Type B pancreatic cell (in vitro differentiated cells): ENCODE results near the gene NFYC. TPM values are rescaled to one million over a fixed set of nuclear protein-coding genes. Genes with fewer than 3 reads are reported as not detected.

Source experiments
- DNase-seq: peaks from one replicate; pipeline ENCODE4 v3.0.0; 2021; ENCODE audit warnings: mixed read lengths; ENCODE audit not compliant: unreplicated experiment; ENCODE audit errors: extremely low spot score
- H3K27ac Mint-ChIP-seq: 2 replicates; pipeline ENCODE4 v1.8.0; 2021; ENCODE audit warnings: mild to moderate bottlenecking, mixed read lengths
- H3K27me3 Mint-ChIP-seq: 2 replicates; pipeline ENCODE4 v1.8.0; 2021; ENCODE audit warnings: mixed read lengths
- H3K36me3 Mint-ChIP-seq: 2 replicates; pipeline ENCODE4 v1.8.0; 2021; ENCODE audit warnings: mixed read lengths
- H3K4me1 Mint-ChIP-seq: one replicate; pipeline ENCODE4 v1.8.0; 2021; ENCODE audit warnings: mixed read lengths; ENCODE audit not compliant: unreplicated experiment
- H3K4me3 Mint-ChIP-seq: 2 replicates; pipeline ENCODE4 v1.8.0; 2021; ENCODE audit warnings: mild to moderate bottlenecking, mixed read lengths
- H3K9me3 Mint-ChIP-seq: 2 replicates; pipeline ENCODE4 v1.8.0; 2021; ENCODE audit warnings: mixed read lengths
- CTCF ChIP-seq: fragments of 200-600 bp; sonication (generic); conservative IDR thresholded peaks from 2 replicates; pipeline ENCODE4 v1.5.0; 2021; ENCODE audit warnings: antibody characterized with exemption, mild to moderate bottlenecking
- total RNA-seq: library from RNA; stranded (reverse); gene quantifications from 2 replicates; pipeline ENCODE4 v1.2.1, GENCODE V29; 2021; ENCODE audit warnings: low replicate concordance

NFYC gene
- total RNA-seq, 1 donor from 2014 or later: 71.3 TPM

- TF ChIP-seq CTCF: no peak
- H3K27me3 Mint-ChIP-seq: peaks cover 14% of the 10 kb centered on the region
- no peaks in the 10 kb centered on the region for H3K9me3 Mint-ChIP-seq
- peaks cover 36% of the 10 kb centered on the region for H3K4me1 Mint-ChIP-seq
- no peaks in the 10 kb centered on the region for H3K36me3 Mint-ChIP-seq
- DNase-seq: no peak
- no peak overlapping the region for H3K27ac Mint-ChIP-seq
- no peak overlapping the region for H3K4me3 Mint-ChIP-seq
These were observed 106.1 kb downstream of the NFYC start for GRCh38 chr1:40797668-40798010.

GRCh38 chr1:40798366-40799281 is 107.1 kb downstream of the NFYC start:
- Mint-ChIP-seq H3K4me3 (no peak overlapping the region), H3K36me3 (no peaks in the 10 kb centered on the region), H3K9me3 (no peaks in the 10 kb centered on the region), H3K4me1 (peaks cover 33% of the 10 kb centered on the region), H3K27me3 (peaks cover 11% of the 10 kb centered on the region), H3K27ac (no peak overlapping the region)
- DNase-seq: no peak
- TF ChIP-seq CTCF: no peak

- H3K27ac Mint-ChIP-seq: no peak overlapping the region
- H3K27me3 Mint-ChIP-seq: peaks cover 11% of the 10 kb centered on the region
- no peaks in the 10 kb centered on the region for H3K36me3 Mint-ChIP-seq
- no peak for DNase-seq
- H3K4me3 Mint-ChIP-seq: no peak overlapping the region
- H3K4me1 Mint-ChIP-seq: peaks cover 33% of the 10 kb centered on the region
- TF ChIP-seq CTCF: no peak
- no peaks in the 10 kb centered on the region for H3K9me3 Mint-ChIP-seq
These were observed 107.9 kb downstream of the NFYC start for GRCh38 chr1:40799351-40799867.

GRCh38 chr1:40801742-40802077 is 110.2 kb downstream of the NFYC start:
- Mint-ChIP-seq H3K9me3 (no peaks in the 10 kb centered on the region), H3K36me3 (no peaks in the 10 kb centered on the region), H3K27ac (no peak overlapping the region), H3K4me3 (peak overlapping the region; percentile 68), H3K4me1 (peaks cover 24% of the 10 kb centered on the region), H3K27me3 (peaks cover 12% of the 10 kb centered on the region)
- no peak for DNase-seq
- TF ChIP-seq CTCF: no peak

- Mint-ChIP-seq H3K9me3 (no peaks in the 10 kb centered on the region), H3K27me3 (peaks cover 12% of the 10 kb centered on the region), H3K36me3 (no peaks in the 10 kb centered on the region), H3K4me3 (peak overlapping the region; percentile 68), H3K27ac (no peak overlapping the region), H3K4me1 (peaks cover 21% of the 10 kb centered on the region)
- no peak for TF ChIP-seq CTCF
- peak; percentile 87 for DNase-seq
These were observed 110.7 kb downstream of the NFYC start for GRCh38 chr1:40802078-40802741.
